ENCODE data around the gene CD7.

DNA sequence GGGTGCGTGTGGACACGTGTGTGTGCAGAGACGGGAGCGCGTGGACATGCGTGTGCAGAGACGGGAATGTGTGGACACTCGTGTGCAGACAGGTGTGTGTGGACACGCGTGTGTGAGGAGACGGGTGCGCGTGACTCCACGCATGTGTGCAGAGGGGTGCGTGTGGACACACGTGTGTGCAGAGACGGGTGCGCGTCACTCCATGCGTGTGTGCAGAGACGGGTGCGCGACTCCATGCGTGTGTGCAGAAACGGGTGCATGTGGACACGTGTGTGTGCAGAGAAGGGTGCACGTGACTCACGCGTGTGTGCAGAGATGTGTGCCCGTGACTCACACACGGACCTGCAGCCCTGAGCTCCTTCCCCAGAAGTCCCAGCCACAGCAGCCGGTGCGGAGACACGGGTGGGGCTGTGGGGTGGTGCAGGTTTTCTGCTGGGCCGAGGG, 2.2 kb upstream of the CD7 start:
- TF ChIP-seq EZH2 (IDR thresholded peaks at IDR 0.05): no peak
- no peak for TF ChIP-seq POLR2AphosphoS5 (IDR thresholded peaks at IDR 0.05; ENCODE audit: borderline replicate concordance, low read depth, low read length)
- TF ChIP-seq FOXP2 (optimal IDR thresholded peaks at IDR 0.05; ENCODE audit: control extremely low read depth, extremely low read length, insufficient read depth): no peak

Measured in SK-N-MC (cell line).